ENCODE measurements around the gene AFG3L2. TPM values are rescaled to one million over a fixed set of nuclear protein-coding genes. Genes with fewer than 3 reads are reported as not detected.
"Not testable (repeated sequence)": the region's sequence is repeated elsewhere in the genome, so short reads cannot be mapped to it uniquely, and the experiment has no call there.

The AFG3L2 gene
- total and polyA plus RNA-seq, 5 donors from 2014 or later: 20.0 to 34.4 (median 21.8) TPM

- H3K36me3 ChIP-seq (ENCODE audit: control insufficient read depth, insufficient read depth, low read length): no peaks in the 10 kb centered on the region
- H3K27me3 Mint-ChIP-seq: peaks cover 42% of the 10 kb centered on the region
- peak overlapping the region in 1 of 3 donors; percentile 1 for H3K27ac Mint-ChIP-seq
- H3K36me3 Mint-ChIP-seq: peaks cover 3% of the 10 kb centered on the region
- H3K4me1 ChIP-seq (ENCODE audit: control insufficient read depth, insufficient read depth, low read length, poor library complexity, severe bottlenecking): peaks cover 4% of the 10 kb centered on the region
- no peak for ATAC-seq (ENCODE audit: low read depth in 2 of 2)
- H3K4me3 ChIP-seq (ENCODE audit: low read depth, low read length): no peak overlapping the region
- no peak for DNase-seq
- H3K4me1 Mint-ChIP-seq: peaks cover 0 to 15% (median 2%) of the 10 kb centered on the region in 4 donors
- H3K4me3 Mint-ChIP-seq: peak overlapping the region in 1 of 4 donors; percentile 3
- H3K27me3 ChIP-seq (ENCODE audit: control insufficient read depth, insufficient read depth, low read length): peaks cover 5% of the 10 kb centered on the region
- H3K9me3 Mint-ChIP-seq: peaks cover 0 to 2% (median 0%) of the 10 kb centered on the region in 7 donors
- H3K9me3 ChIP-seq (ENCODE audit: control insufficient read depth in 2 of 2, low read length in 2 of 2): no peaks in the 10 kb centered on the region
- H3K27ac ChIP-seq (ENCODE audit: insufficient read depth, low read length, poor library complexity, severe bottlenecking): no peak overlapping the region
Observed at GRCh38 chr18:12417687-12418086, 40.7 kb upstream of the AFG3L2 start.

GRCh38 chr18:12416098-12416729 is 39.2 kb upstream of the AFG3L2 start:
- no peak overlapping the region for H3K27ac Mint-ChIP-seq
- no peak for ATAC-seq (ENCODE audit: low read depth in 2 of 2)
- peaks cover 3% of the 10 kb centered on the region for H3K36me3 Mint-ChIP-seq
- Histone ChIP-seq H3K27me3 (ENCODE audit: control insufficient read depth, insufficient read depth, low read length) (peaks cover 3% of the 10 kb centered on the region), H3K36me3 (ENCODE audit: control insufficient read depth, insufficient read depth, low read length) (no peaks in the 10 kb centered on the region), H3K27ac (ENCODE audit: insufficient read depth, low read length, poor library complexity, severe bottlenecking) (no peak overlapping the region), H3K4me1 (ENCODE audit: control insufficient read depth, insufficient read depth, low read length, poor library complexity, severe bottlenecking) (peaks cover 4% of the 10 kb centered on the region), H3K9me3 (ENCODE audit: control insufficient read depth in 2 of 2, low read length in 2 of 2) (no peaks in the 10 kb centered on the region), H3K4me3 (ENCODE audit: low read depth, low read length) (no peak overlapping the region)
- peaks cover 0 to 14% (median 2%) of the 10 kb centered on the region in 4 donors for H3K4me1 Mint-ChIP-seq
- peaks cover 38% of the 10 kb centered on the region for H3K27me3 Mint-ChIP-seq
- H3K4me3 Mint-ChIP-seq: no peak overlapping the region
- peaks cover 0 to 2% (median 0%) of the 10 kb centered on the region in 7 donors for H3K9me3 Mint-ChIP-seq
- DNase-seq: no peak

GRCh38 chr18:12411456-12411855 is 34.4 kb upstream of the AFG3L2 start:
- Histone ChIP-seq H3K9me3 (ENCODE audit: control insufficient read depth in 2 of 2, low read length in 2 of 2) (no peaks in the 10 kb centered on the region), H3K4me3 (ENCODE audit: low read depth, low read length) (no peak overlapping the region), H3K27ac (ENCODE audit: insufficient read depth, low read length, poor library complexity, severe bottlenecking) (no peak overlapping the region), H3K4me1 (ENCODE audit: control insufficient read depth, insufficient read depth, low read length, poor library complexity, severe bottlenecking) (peaks cover 3% of the 10 kb centered on the region), H3K36me3 (ENCODE audit: control insufficient read depth, insufficient read depth, low read length) (no peaks in the 10 kb centered on the region), H3K27me3 (ENCODE audit: control insufficient read depth, insufficient read depth, low read length) (peaks cover 8% of the 10 kb centered on the region)
- Mint-ChIP-seq H3K36me3 (no peaks in the 10 kb centered on the region), H3K4me3 (no peak overlapping the region), H3K4me1 (peaks cover 0 to 16% (median 7%) of the 10 kb centered on the region in 4 donors), H3K27ac (no peak overlapping the region), H3K27me3 (peaks cover 48% of the 10 kb centered on the region), H3K9me3 (peaks cover 0 to 2% (median 0%) of the 10 kb centered on the region in 7 donors)
- no peak for ATAC-seq (ENCODE audit: low read depth in 2 of 2)
- no peak for DNase-seq

- not testable (repeated sequence) for H3K27ac ChIP-seq (ENCODE audit: insufficient read depth, low read length, poor library complexity, severe bottlenecking); H3K4me1 ChIP-seq (ENCODE audit: control insufficient read depth, insufficient read depth, low read length, poor library complexity, severe bottlenecking); DNase-seq; H3K4me3 ChIP-seq (ENCODE audit: low read depth, low read length); ATAC-seq (ENCODE audit: low read depth in 2 of 2); H3K9me3 Mint-ChIP-seq; H3K9me3 ChIP-seq (ENCODE audit: control insufficient read depth in 2 of 2, low read length in 2 of 2); H3K36me3 ChIP-seq (ENCODE audit: control insufficient read depth, insufficient read depth, low read length); H3K4me3 Mint-ChIP-seq; H3K36me3 Mint-ChIP-seq
- Mint-ChIP-seq H3K27ac (peak overlapping the region in 1 of 3 donors; percentile 32), H3K27me3 (peaks cover 55% of the 10 kb centered on the region), H3K4me1 (peaks cover 0 to 21% (median 8%) of the 10 kb centered on the region in 4 donors)
- peaks cover 12% of the 10 kb centered on the region for H3K27me3 ChIP-seq (ENCODE audit: control insufficient read depth, insufficient read depth, low read length)
Observed at GRCh38 chr18:12410747-12411146, 33.7 kb upstream of the AFG3L2 start.

- no peaks in the 10 kb centered on the region for H3K36me3 Mint-ChIP-seq
- H3K4me3 ChIP-seq (ENCODE audit: low read depth, low read length): no peak overlapping the region
- peaks cover 16% of the 10 kb centered on the region for H3K27me3 ChIP-seq (ENCODE audit: control insufficient read depth, insufficient read depth, low read length)
- peak overlapping the region in 1 of 4 donors; percentile 39 for H3K4me3 Mint-ChIP-seq
- H3K4me1 ChIP-seq (ENCODE audit: control insufficient read depth, insufficient read depth, low read length, poor library complexity, severe bottlenecking): peaks cover 3% of the 10 kb centered on the region
- H3K27ac Mint-ChIP-seq: no peak overlapping the region
- DNase-seq (no peak), ATAC-seq (ENCODE audit: low read depth in 2 of 2) (no peak)
- H3K9me3 ChIP-seq (ENCODE audit: control insufficient read depth in 2 of 2, low read length in 2 of 2): no peaks in the 10 kb centered on the region
- no peaks in the 10 kb centered on the region for H3K36me3 ChIP-seq (ENCODE audit: control insufficient read depth, insufficient read depth, low read length)
- peaks cover 60% of the 10 kb centered on the region for H3K27me3 Mint-ChIP-seq
- peaks cover 0 to 2% (median 0%) of the 10 kb centered on the region in 7 donors for H3K9me3 Mint-ChIP-seq
- no peak overlapping the region for H3K27ac ChIP-seq (ENCODE audit: insufficient read depth, low read length, poor library complexity, severe bottlenecking)
- H3K4me1 Mint-ChIP-seq: peaks cover 0 to 26% (median 8%) of the 10 kb centered on the region in 4 donors
Observed at GRCh38 chr18:12410081-12410481, 33.1 kb upstream of the AFG3L2 start.

- H3K4me3 ChIP-seq (ENCODE audit: low read depth, low read length): no peak overlapping the region
- Mint-ChIP-seq H3K27me3 (peaks cover 66% of the 10 kb centered on the region), H3K9me3 (no peaks in the 10 kb centered on the region), H3K4me3 (no peak overlapping the region), H3K36me3 (no peaks in the 10 kb centered on the region), H3K27ac (no peak overlapping the region), H3K4me1 (peaks cover 0 to 26% (median 8%) of the 10 kb centered on the region in 4 donors)
- peaks cover 20% of the 10 kb centered on the region for H3K27me3 ChIP-seq (ENCODE audit: control insufficient read depth, insufficient read depth, low read length)
- DNase-seq (no peak), ATAC-seq (ENCODE audit: low read depth in 2 of 2) (no peak)
- H3K9me3 ChIP-seq (ENCODE audit: control insufficient read depth in 2 of 2, low read length in 2 of 2): no peaks in the 10 kb centered on the region
- H3K4me1 ChIP-seq (ENCODE audit: control insufficient read depth, insufficient read depth, low read length, poor library complexity, severe bottlenecking): peaks cover 3% of the 10 kb centered on the region
- H3K36me3 ChIP-seq (ENCODE audit: control insufficient read depth, insufficient read depth, low read length): no peaks in the 10 kb centered on the region
- no peak overlapping the region for H3K27ac ChIP-seq (ENCODE audit: insufficient read depth, low read length, poor library complexity, severe bottlenecking)
Observed at GRCh38 chr18:12409469-12409868, 32.4 kb upstream of the AFG3L2 start.

GRCh38 chr18:12408247-12408869 is 31.3 kb upstream of the AFG3L2 start:
- no peaks in the 10 kb centered on the region for H3K36me3 Mint-ChIP-seq
- ATAC-seq (ENCODE audit: low read depth in 2 of 2) (no peak), DNase-seq (no peak)
- Histone ChIP-seq H3K4me1 (ENCODE audit: control insufficient read depth, insufficient read depth, low read length, poor library complexity, severe bottlenecking) (peaks cover 3% of the 10 kb centered on the region), H3K27ac (ENCODE audit: insufficient read depth, low read length, poor library complexity, severe bottlenecking) (no peak overlapping the region), H3K4me3 (ENCODE audit: low read depth, low read length) (no peak overlapping the region), H3K9me3 (ENCODE audit: control insufficient read depth in 2 of 2, low read length in 2 of 2) (no peaks in the 10 kb centered on the region), H3K27me3 (ENCODE audit: control insufficient read depth, insufficient read depth, low read length) (peaks cover 27% of the 10 kb centered on the region), H3K36me3 (ENCODE audit: control insufficient read depth, insufficient read depth, low read length) (no peaks in the 10 kb centered on the region)
- H3K27me3 Mint-ChIP-seq: peaks cover 77% of the 10 kb centered on the region
- peaks cover 0 to 26% (median 8%) of the 10 kb centered on the region in 4 donors for H3K4me1 Mint-ChIP-seq
- no peaks in the 10 kb centered on the region for H3K9me3 Mint-ChIP-seq
- peak overlapping the region in 1 of 3 donors; percentile 48 for H3K27ac Mint-ChIP-seq
- peak overlapping the region in 3 of 4 donors; percentile 50 to 85 (median 54) for H3K4me3 Mint-ChIP-seq
